Erythroblast (primary cell): ENCODE measurements around the gene ANKRD55.

Experiments
- GATA1 ChIP-seq: IDR thresholded peaks from 2 replicates; pipeline ENCODE4 v1.6.1; 2011; ENCODE audit warnings: low read depth, mild to moderate bottlenecking, control low read depth, low read length, moderate library complexity
- POLR2A ChIP-seq: IDR thresholded peaks from 2 replicates; pipeline ENCODE4 v1.6.1; 2011; ENCODE audit warnings: mild to moderate bottlenecking, low read length

DNA sequence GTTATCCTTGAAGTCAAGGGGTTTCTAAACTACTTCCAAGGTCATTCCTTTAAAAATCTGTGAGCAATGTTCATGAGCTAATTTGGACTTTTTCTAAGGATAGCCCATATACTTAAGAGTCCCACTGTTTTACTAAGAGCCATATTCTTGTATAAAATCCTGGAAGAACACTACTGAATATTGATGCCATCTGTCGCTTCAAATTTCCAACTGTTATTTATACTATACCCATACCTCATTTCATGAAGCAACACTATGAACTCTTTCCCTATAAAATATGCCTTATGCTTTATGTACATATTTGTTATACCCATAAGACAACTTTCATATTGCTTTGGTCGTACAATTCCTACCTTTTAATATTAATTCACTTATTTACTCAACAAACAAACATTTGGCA lies 12.4 kb upstream of the ANKRD55 start:
- TF ChIP-seq POLR2A (no peak), GATA1 (no peak)
